C4-2B (cell line): Measurements from ENCODE around the gene SLC38A2.

Source experiments
- ZFX ChIP-seq: fragments of 450-650 bp; IDR thresholded peaks from 2 replicates; pipeline ENCODE4 v1.6.1; 2017
- TF ChIP-seq, protein P1 (sequence below): fragments of 450-650 bp; conservative IDR thresholded peaks from 2 replicates; pipeline ENCODE4 v1.5.1; 2017; ENCODE audit warnings: mild to moderate bottlenecking

DNA sequence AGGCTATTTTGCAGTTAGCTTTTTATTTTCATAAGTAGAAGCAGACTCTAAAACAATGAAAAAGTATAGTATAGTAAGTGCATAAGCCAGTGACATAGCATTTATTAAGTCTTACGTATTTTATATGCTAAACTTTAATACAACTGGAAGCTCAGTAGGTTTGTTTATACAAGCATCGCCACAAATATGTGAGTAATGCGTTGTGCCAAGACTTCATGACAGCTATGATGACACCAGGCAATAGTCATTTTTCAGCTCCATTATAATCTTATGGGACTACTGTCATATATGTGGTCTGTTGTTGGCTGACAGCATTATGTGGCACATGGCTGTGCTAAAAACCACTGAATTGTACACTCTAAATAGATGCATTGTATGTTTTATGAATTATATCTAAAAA lies 40.3 kb downstream of the SLC38A2 start:
- TF ChIP-seq, protein P1, sequence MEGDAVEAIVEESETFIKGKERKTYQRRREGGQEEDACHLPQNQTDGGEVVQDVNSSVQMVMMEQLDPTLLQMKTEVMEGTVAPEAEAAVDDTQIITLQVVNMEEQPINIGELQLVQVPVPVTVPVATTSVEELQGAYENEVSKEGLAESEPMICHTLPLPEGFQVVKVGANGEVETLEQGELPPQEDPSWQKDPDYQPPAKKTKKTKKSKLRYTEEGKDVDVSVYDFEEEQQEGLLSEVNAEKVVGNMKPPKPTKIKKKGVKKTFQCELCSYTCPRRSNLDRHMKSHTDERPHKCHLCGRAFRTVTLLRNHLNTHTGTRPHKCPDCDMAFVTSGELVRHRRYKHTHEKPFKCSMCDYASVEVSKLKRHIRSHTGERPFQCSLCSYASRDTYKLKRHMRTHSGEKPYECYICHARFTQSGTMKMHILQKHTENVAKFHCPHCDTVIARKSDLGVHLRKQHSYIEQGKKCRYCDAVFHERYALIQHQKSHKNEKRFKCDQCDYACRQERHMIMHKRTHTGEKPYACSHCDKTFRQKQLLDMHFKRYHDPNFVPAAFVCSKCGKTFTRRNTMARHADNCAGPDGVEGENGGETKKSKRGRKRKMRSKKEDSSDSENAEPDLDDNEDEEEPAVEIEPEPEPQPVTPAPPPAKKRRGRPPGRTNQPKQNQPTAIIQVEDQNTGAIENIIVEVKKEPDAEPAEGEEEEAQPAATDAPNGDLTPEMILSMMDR: no peak
- no peak for TF ChIP-seq ZFX
